Ovary (tissue), 9 donors: ENCODE results near the gene PNMA6F. TPM values are rescaled to one million over a fixed set of nuclear protein-coding genes. Genes with fewer than 3 reads are reported as not detected.
"Not testable (repeated sequence)": the region's sequence is repeated elsewhere in the genome, so short reads cannot be mapped to it uniquely, and the experiment has no call there.

Source experiments
- DNase-seq, 5 donors: peaks; one replicate each; pipeline ENCODE4 v3.0.0-alpha.2; 2019 to 2020
- H3K27ac ChIP-seq, 2 donors: fragments of 200-600 bp; one replicate each; pipeline versions ENCODE4 v1.5.1 to v1.8.0; 2019 to 2022
- H3K27me3 ChIP-seq: fragments of 200-600 bp; one replicate; pipeline ENCODE4 v1.8.0; 2022
- H3K36me3 ChIP-seq: fragments of 200-600 bp; sonication (generic); one replicate; pipeline ENCODE4 v1.5.1; 2019
- H3K4me1 ChIP-seq: one replicate; pipeline ENCODE4 v1.8.1; 2013; ENCODE audit warnings: mild to moderate bottlenecking, moderate library complexity; ENCODE audit not compliant: insufficient read depth
- H3K4me3 ChIP-seq: fragments of 200-600 bp; sonication (generic); one replicate; pipeline ENCODE4 v1.5.1; 2017
- H3K9me3 ChIP-seq, 2 donors: fragments of 200-600 bp in 1 of 2; sonication (generic) in 1 of 2; one replicate each; pipeline versions ENCODE4 v1.5.1 to v1.8.1; 2013 to 2019; ENCODE audit warnings: mild to moderate bottlenecking in 1 of 2, moderate library complexity in 1 of 2
- WGBS, 3 donors: extraction: QIAGEN DNeasy Blood & Tissue Kit in 1 of 3; methylation state at CpG; one replicate each; pipeline versions ENCODE4 v1.1.5 to v1.1.7; 2013 to 2017; 5-methylcytosine and 5-hydroxymethylcytosine counted together
- intact Hi-C, 4 donors: fragments of 100-400 bp; cut with DNase I; formaldehyde crosslinking; loops; one replicate each; pipeline versions ENCODE4 v1.11.0 to v1.15.1; 2022 to 2023
- polyA plus RNA-seq, 2 donors: library from polyadenylated mRNA; stranded (reverse); fragments of 200-250 nt in 1 of 2; fragments of 350-450 nt in 1 of 2; fragmentation: Illumina TruSeq in 1 of 2; extraction: RNeasy Lipid Tissue Mini Kit (QIAGEN cat#74804) in 1 of 2; gene quantifications; one replicate each; pipeline ENCODE4 v1.2.3, GENCODE V29; 2013 to 2014
- small RNA-seq: library from RNA; depleted of rRNA; stranded (forward); fragments of <200 nt; gene quantifications from one replicate; pipeline ENCODE3, GENCODE V24; 2016
- total RNA-seq, 7 donors: library from RNA; depleted of rRNA in 2 of 7; stranded (reverse); fragments of >200 nt in 2 of 7; fragmentation: NEBNext Ultra II Directional in 3 of 7; extraction: Animal tissue kit (Norgen Biotek cat#: 25700) in 3 of 7; gene quantifications; one replicate each; pipeline versions ENCODE4 v1.1.0 to v1.2.4, GENCODE V29; 2016 to 2023
- donor health status: DM: no; HTN: no; CAD: no; lungs with moderate emphysema.
- donor health status: DM: no; HTN: no; CAD: no.
- donor health status: Bipolar disorder and iron deficiency.
- donor health status: DM: yes; HTN: yes; CAD: no.
- donor health status: DM: no; HTN: no; CAD: no.
- donor health status: DM: yes; HTN: yes; CAD: no.

The PNMA6F gene
- total and polyA plus RNA-seq, 9 donors = 0.04 TPM; not detected in 8

DNA sequence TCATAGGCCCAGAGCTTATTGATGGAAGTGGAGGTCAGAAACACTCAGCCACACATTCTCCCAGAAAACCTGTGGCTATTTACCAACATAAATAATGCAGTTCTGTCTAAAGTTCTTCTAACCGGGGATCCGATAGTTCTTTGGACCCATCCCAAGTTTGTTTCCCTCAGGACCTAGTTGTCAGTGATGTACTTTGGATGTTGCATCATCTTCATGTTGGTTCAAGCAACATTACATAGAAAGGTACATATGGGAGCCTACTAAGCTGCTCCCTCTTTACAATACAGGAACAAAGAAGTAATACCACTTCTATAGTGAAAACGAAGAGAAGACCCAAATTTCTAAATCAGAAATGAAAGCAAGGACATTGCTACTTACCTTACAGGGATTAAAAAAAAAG, 39.8 kb downstream of the PNMA6F start:
- no CpG with 5 or more reads among the region's 3 CpGs for WGBS, 3 donors
- not testable (repeated sequence) for DNase-seq

GRCh38 chrX:153279304-153279703, 42.3 kb downstream of the PNMA6F start:
- H3K4me1 ChIP-seq, DNase-seq, H3K36me3 ChIP-seq, H3K27me3 ChIP-seq, intact Hi-C loops, H3K27ac ChIP-seq, H3K4me3 ChIP-seq, H3K9me3 ChIP-seq: not testable (repeated sequence)
- no CpG with 5 or more reads among the region's 8 CpGs for WGBS, 3 donors

More for the DNA sequence above, 39.8 kb downstream of the PNMA6F start:
- H3K27me3 ChIP-seq, H3K9me3 ChIP-seq, H3K36me3 ChIP-seq, H3K4me3 ChIP-seq, H3K27ac ChIP-seq, H3K4me1 ChIP-seq, intact Hi-C loops: not testable (repeated sequence)

GRCh38 chrX:153276049-153276448, 45.5 kb downstream of the PNMA6F start:
- H3K27me3 ChIP-seq, H3K36me3 ChIP-seq, H3K27ac ChIP-seq, intact Hi-C loops, H3K4me3 ChIP-seq, H3K9me3 ChIP-seq, DNase-seq, H3K4me1 ChIP-seq: not testable (repeated sequence)
- 92 to 96% (median 95%) methylated on average over 5 to 8 of the region's 14 CpGs for WGBS, 3 donors

DNA sequence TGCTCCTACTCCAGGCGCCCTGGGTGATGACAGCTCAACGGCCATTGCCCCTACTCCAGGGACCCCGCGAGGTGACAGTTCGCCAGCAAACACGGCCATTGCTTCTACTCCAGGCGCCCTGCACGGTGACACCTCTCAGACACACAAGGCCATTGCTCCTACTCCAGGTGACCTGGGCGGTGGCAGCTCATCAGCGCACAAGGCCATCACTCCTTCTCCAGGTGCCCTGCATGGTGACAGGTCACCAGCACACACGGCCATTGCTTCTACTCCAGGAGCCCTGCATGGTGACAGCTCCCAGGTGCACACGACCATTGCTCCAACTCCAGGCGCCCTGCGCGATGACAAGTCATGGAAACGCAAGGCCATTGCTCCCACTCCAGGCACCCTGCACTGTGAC, 46.1 kb downstream of the PNMA6F start:
- H3K27me3 ChIP-seq, H3K9me3 ChIP-seq, H3K4me3 ChIP-seq, H3K36me3 ChIP-seq, H3K27ac ChIP-seq, intact Hi-C loops, DNase-seq, H3K4me1 ChIP-seq: not testable (repeated sequence)
- 90% methylated on average over 3 of the region's 16 CpGs; no CpG with 5 or more reads in 2 of the 3 donors for WGBS, 3 donors

- not testable (repeated sequence) for DNase-seq
Observed at GRCh38 chrX:153272584-153272983, 49.0 kb downstream of the PNMA6F start.

GRCh38 chrX:153272070-153272469, 49.5 kb downstream of the PNMA6F start:
- H3K4me3 ChIP-seq, H3K4me1 ChIP-seq, DNase-seq, H3K9me3 ChIP-seq, intact Hi-C loops, H3K36me3 ChIP-seq, H3K27ac ChIP-seq, H3K27me3 ChIP-seq: not testable (repeated sequence)
- WGBS, 3 donors = 89% methylated on average over 8 of the region's 19 CpGs; no CpG with 5 or more reads in 2 of the 3 donors

More at GRCh38 chrX:153272584-153272983, 49.0 kb downstream of the PNMA6F start:
- H3K27me3 ChIP-seq, H3K36me3 ChIP-seq, H3K4me1 ChIP-seq, H3K4me3 ChIP-seq, H3K9me3 ChIP-seq, intact Hi-C loops, H3K27ac ChIP-seq: not testable (repeated sequence)
- 90 to 95% (median 92%) methylated on average over 2 to 15 of the region's 21 CpGs for WGBS, 3 donors

Small RNAs within 50 kb of the gene (small RNA-seq; reads per million reads assigned to genes)
- not detected for gene AC152007.1

Other genes starting within 250 kb of the PNMA6F start
- gene PNMA6A, start 249.3 kb downstream of the PNMA6F start, total RNA-seq = 10 to 100 TPM in 2 of 7 donors, 1 to 10 TPM in 5; 2.4 to 12.0 (median 6.7) TPM
- gene PNMA6A, start 249.3 kb downstream of the PNMA6F start, polyA plus RNA-seq = 1 to 10 TPM in 1 of 2 donors, under 1 TPM in 1; 0.80 to 4.3 TPM
- gene MAGEA1, start 142.5 kb downstream of the PNMA6F start, total RNA-seq = not detected
- not detected for gene MAGEA1, start 142.5 kb downstream of the PNMA6F start, polyA plus RNA-seq
- gene ZNF275, start 12.4 kb upstream of the PNMA6F start, total RNA-seq = 10 to 100 TPM; 27.5 to 75.9 (median 50.1) TPM
- 10 to 100 TPM; 42.7 to 49.6 TPM for gene ZNF275, start 12.4 kb upstream of the PNMA6F start, polyA plus RNA-seq
- 1 to 10 TPM in 5 of 7 donors, under 1 TPM in 2; 0.24 to 3.5 (median 2.5) TPM for gene PNMA6E, start 79.6 kb upstream of the PNMA6F start, total RNA-seq
- gene PNMA6E, start 79.6 kb upstream of the PNMA6F start, polyA plus RNA-seq = 1 to 10 TPM in 1 of 2 donors, under 1 TPM in 1; 0.10 to 3.5 TPM
- gene ZFP92, start 89.7 kb upstream of the PNMA6F start, total RNA-seq = 1 to 10 TPM; 3.6 to 9.4 (median 4.0) TPM
- gene ZFP92, start 89.7 kb upstream of the PNMA6F start, polyA plus RNA-seq = 1 to 10 TPM; 2.7 to 3.9 TPM
- 1 to 10 TPM in 3 of 7 donors, under 1 TPM in 3, not detected in 1; 0.35 to 2.3 (median 1.0) TPM for gene TREX2, start 124.3 kb upstream of the PNMA6F start, total RNA-seq
- under 1 TPM in 1 of 2 donors, not detected in 1; 0.76 TPM for gene TREX2, start 124.3 kb upstream of the PNMA6F start, polyA plus RNA-seq
- 10 to 100 TPM in 6 of 7 donors, 1 to 10 TPM in 1; 9.3 to 28.7 (median 18.7) TPM for gene HAUS7, start 148.8 kb upstream of the PNMA6F start, total RNA-seq
- 10 to 100 TPM; 11.3 to 22.7 TPM for gene HAUS7, start 148.8 kb upstream of the PNMA6F start, polyA plus RNA-seq
- 10 to 100 TPM; 10.0 to 72.3 (median 31.2) TPM for gene BGN, start 173.2 kb upstream of the PNMA6F start, total RNA-seq
- gene BGN, start 173.2 kb upstream of the PNMA6F start, polyA plus RNA-seq = 10 to 100 TPM; 81.6 to 81.7 TPM
- 1 to 10 TPM in 1 of 7 donors, under 1 TPM in 2, not detected in 4; 0.23 to 1.6 (median 0.27) TPM for gene ATP2B3, start 195.9 kb upstream of the PNMA6F start, total RNA-seq
- under 1 TPM in 1 of 2 donors, not detected in 1; 0.01 TPM for gene ATP2B3, start 195.9 kb upstream of the PNMA6F start, polyA plus RNA-seq